Measurements from ENCODE around the gene MTFR2. TPM values are rescaled to one million over a fixed set of nuclear protein-coding genes. Genes with fewer than 3 reads are reported as not detected.

MTFR2 gene
- total and polyA plus RNA-seq, 4 donors = 0.08 to 3.6 (median 0.21) TPM

DNA sequence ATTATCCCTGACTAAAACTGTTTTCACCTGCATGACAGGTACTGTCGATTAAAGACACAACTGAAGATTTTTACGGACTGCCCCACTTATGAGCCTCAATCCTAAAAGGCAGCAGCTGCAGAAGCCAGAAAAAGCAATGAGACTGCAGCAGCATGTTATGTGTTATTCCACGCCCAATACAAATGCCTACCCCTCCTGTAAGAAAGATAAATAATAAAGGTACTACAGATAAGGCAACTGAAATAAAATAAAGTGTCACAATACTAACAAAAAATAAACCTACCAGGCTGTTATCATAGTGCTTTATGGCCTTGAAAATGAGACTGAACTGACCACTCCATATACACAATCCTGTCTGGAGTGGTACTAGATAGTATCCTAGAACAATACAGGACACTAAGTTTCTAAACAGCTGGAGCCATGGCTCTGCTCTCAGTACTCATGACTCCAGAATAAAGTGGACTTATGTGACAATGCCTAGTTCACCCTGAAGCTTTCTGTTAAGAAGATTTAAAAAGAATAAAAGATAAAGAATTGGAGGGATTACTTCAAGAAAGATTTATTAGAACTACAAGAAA is 30.0 kb upstream of the MTFR2 start:
- Histone ChIP-seq H3K9me3 (ENCODE audit: control insufficient read depth in 4 of 4, low read length in 3 of 4) (no peaks in the 10 kb centered on the region), H3K4me3 (ENCODE audit: low read depth in 1 of 3, low read length in 3 of 3) (no peak overlapping the region), H3K27me3 (ENCODE audit: control insufficient read depth in 4 of 4, insufficient read depth in 4 of 4, low read length in 3 of 4) (no peaks in the 10 kb centered on the region), H3K27ac (ENCODE audit: low read depth in 1 of 2, low read length in 2 of 2) (no peak overlapping the region), H3K36me3 (ENCODE audit: control insufficient read depth in 4 of 4, insufficient read depth in 3 of 4, low read depth in 1 of 4, low read length in 3 of 4) (peaks cover 0 to 21% (median 13%) of the 10 kb centered on the region in 4 donors), H3K4me1 (ENCODE audit: control insufficient read depth in 4 of 4, insufficient read depth in 4 of 4, low read length in 3 of 4) (peaks cover 5 to 43% (median 37%) of the 10 kb centered on the region in 4 donors), H3K9ac (ENCODE audit: low read depth in 1 of 2, low read length in 2 of 2) (no peak overlapping the region)
- no peak for DNase-seq (ENCODE audit: low spot score)
- WGBS = 73% methylated on average over 3 of the region's 3 CpGs
- TF ChIP-seq, protein P1, sequence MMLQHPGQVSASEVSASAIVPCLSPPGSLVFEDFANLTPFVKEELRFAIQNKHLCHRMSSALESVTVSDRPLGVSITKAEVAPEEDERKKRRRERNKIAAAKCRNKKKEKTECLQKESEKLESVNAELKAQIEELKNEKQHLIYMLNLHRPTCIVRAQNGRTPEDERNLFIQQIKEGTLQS (IDR thresholded peaks at IDR 0.05) = no peak
- TF ChIP-seq, protein P2, sequence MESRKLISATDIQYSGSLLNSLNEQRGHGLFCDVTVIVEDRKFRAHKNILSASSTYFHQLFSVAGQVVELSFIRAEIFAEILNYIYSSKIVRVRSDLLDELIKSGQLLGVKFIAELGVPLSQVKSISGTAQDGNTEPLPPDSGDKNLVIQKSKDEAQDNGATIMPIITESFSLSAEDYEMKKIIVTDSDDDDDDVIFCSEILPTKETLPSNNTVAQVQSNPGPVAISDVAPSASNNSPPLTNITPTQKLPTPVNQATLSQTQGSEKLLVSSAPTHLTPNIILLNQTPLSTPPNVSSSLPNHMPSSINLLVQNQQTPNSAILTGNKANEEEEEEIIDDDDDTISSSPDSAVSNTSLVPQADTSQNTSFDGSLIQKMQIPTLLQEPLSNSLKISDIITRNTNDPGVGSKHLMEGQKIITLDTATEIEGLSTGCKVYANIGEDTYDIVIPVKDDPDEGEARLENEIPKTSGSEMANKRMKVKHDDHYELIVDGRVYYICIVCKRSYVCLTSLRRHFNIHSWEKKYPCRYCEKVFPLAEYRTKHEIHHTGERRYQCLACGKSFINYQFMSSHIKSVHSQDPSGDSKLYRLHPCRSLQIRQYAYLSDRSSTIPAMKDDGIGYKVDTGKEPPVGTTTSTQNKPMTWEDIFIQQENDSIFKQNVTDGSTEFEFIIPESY (IDR thresholded peaks at IDR 0.05) = no peak
- TF ChIP-seq FOXA1 (IDR thresholded peaks at IDR 0.05) (no peak), RXRA (IDR thresholded peaks at IDR 0.05) (no peak), SP1 (IDR thresholded peaks at IDR 0.05) (no peak), RAD21 (IDR thresholded peaks at IDR 0.05) (no peak), GABPA (IDR thresholded peaks at IDR 0.05 in 1 of 2, conservative IDR thresholded peaks at IDR 0.05 in 1 of 2) (no peak), EGR1 (IDR thresholded peaks at IDR 0.05; ENCODE audit: low read depth in 2 of 2) (no peak), HNF4G (IDR thresholded peaks at IDR 0.05) (no peak)
- TF ChIP-seq, protein P3, sequence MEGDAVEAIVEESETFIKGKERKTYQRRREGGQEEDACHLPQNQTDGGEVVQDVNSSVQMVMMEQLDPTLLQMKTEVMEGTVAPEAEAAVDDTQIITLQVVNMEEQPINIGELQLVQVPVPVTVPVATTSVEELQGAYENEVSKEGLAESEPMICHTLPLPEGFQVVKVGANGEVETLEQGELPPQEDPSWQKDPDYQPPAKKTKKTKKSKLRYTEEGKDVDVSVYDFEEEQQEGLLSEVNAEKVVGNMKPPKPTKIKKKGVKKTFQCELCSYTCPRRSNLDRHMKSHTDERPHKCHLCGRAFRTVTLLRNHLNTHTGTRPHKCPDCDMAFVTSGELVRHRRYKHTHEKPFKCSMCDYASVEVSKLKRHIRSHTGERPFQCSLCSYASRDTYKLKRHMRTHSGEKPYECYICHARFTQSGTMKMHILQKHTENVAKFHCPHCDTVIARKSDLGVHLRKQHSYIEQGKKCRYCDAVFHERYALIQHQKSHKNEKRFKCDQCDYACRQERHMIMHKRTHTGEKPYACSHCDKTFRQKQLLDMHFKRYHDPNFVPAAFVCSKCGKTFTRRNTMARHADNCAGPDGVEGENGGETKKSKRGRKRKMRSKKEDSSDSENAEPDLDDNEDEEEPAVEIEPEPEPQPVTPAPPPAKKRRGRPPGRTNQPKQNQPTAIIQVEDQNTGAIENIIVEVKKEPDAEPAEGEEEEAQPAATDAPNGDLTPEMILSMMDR (IDR thresholded peaks at IDR 0.05; ENCODE audit: low read depth, low read length, missing input control) = no peak

DNA sequence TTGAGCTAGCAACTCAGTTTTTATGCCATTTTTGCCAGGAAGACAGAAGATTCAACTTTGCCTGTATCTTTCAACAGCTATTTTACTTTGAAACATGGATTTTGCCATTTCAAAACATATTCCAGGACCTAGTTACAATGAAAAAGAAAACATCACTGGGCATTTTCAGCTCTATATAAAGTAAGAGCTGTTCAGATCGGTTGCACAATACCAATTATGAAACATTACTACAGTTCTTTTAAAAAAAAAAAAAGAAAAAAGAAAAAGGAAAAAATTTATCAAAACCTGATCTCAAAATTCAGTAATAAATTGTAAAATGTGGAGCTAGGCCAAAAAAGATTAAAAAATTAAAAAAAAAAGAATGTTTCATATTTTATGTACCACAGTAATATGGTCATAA is 24.0 kb upstream of the MTFR2 start:
- TF ChIP-seq, protein P4, sequence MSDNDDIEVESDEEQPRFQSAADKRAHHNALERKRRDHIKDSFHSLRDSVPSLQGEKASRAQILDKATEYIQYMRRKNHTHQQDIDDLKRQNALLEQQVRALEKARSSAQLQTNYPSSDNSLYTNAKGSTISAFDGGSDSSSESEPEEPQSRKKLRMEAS (IDR thresholded peaks at IDR 0.05) = no peak
- TF ChIP-seq HNF4A (conservative IDR thresholded peaks at IDR 0.05) = no peak
- TF ChIP-seq, protein P1 (IDR thresholded peaks at IDR 0.05) = no peak
- TF ChIP-seq FOXA1 (IDR thresholded peaks at IDR 0.05) = no peak
- TF ChIP-seq, protein P2 (IDR thresholded peaks at IDR 0.05) = no peak
- TF ChIP-seq YY1 (IDR thresholded peaks at IDR 0.05) = no peak
- no peak for TF ChIP-seq RXRA (IDR thresholded peaks at IDR 0.05)
- TF ChIP-seq JUND (IDR thresholded peaks at IDR 0.05) = no peak
- no peak for TF ChIP-seq RAD21 (IDR thresholded peaks at IDR 0.05)
- no peak for TF ChIP-seq GABPA (IDR thresholded peaks at IDR 0.05 in 1 of 2, conservative IDR thresholded peaks at IDR 0.05 in 1 of 2)
- no peak for TF ChIP-seq SP1 (IDR thresholded peaks at IDR 0.05)
- TF ChIP-seq, protein P3 (IDR thresholded peaks at IDR 0.05; ENCODE audit: low read depth, low read length, missing input control) = no peak
- Histone ChIP-seq H3K9ac (ENCODE audit: low read depth in 1 of 2, low read length in 2 of 2) (no peak overlapping the region), H3K27ac (ENCODE audit: low read depth in 1 of 2, low read length in 2 of 2) (no peak overlapping the region)

More for the DNA sequence above, 24.0 kb upstream of the MTFR2 start:
- Histone ChIP-seq H3K4me3 (ENCODE audit: low read depth in 1 of 3, low read length in 3 of 3) (no peak overlapping the region), H3K27me3 (ENCODE audit: control insufficient read depth in 4 of 4, insufficient read depth in 4 of 4, low read length in 3 of 4) (no peaks in the 10 kb centered on the region), H3K36me3 (ENCODE audit: control insufficient read depth in 4 of 4, insufficient read depth in 3 of 4, low read depth in 1 of 4, low read length in 3 of 4) (peaks cover 0 to 67% (median 58%) of the 10 kb centered on the region in 4 donors), H3K9me3 (ENCODE audit: control insufficient read depth in 4 of 4, low read length in 3 of 4) (no peaks in the 10 kb centered on the region), H3K4me1 (ENCODE audit: control insufficient read depth in 4 of 4, insufficient read depth in 4 of 4, low read length in 3 of 4) (no peaks in the 10 kb centered on the region)
- DNase-seq (ENCODE audit: low spot score) = no peak
- 85% methylated on average over 1 of the region's 1 CpG for WGBS
